ENCODE data around the gene CCR5AS.
"Not testable (repeated sequence)": the region's sequence is repeated elsewhere in the genome, so short reads cannot be mapped to it uniquely, and the experiment has no call there.

The CCR5AS gene

GRCh38 chr3:46397111-46397510 is 9.8 kb downstream of the CCR5AS start:
- no peaks in the 10 kb centered on the region for H3K4me1 ChIP-seq
- H3K36me3 ChIP-seq: no peaks in the 10 kb centered on the region
- intact Hi-C loops (cut with DNase I; ENCODE audit: low total_unique reads): no loop called here
- no peak overlapping the region for H3K4me3 ChIP-seq
- TF ChIP-seq POLR2A (IDR thresholded peaks at IDR 0.05) (no peak), CTCF (IDR thresholded peaks at IDR 0.05) (no peak)
- no peaks in the 10 kb centered on the region for H3K9me3 ChIP-seq
- no peak overlapping the region for H3K27ac ChIP-seq
- DNase-seq: no peak
- H3K27me3 ChIP-seq: no peaks in the 10 kb centered on the region

- Histone ChIP-seq H3K4me3 (no peak overlapping the region), H3K4me1 (no peaks in the 10 kb centered on the region), H3K27me3 (no peaks in the 10 kb centered on the region), H3K36me3 (no peaks in the 10 kb centered on the region), H3K27ac (no peak overlapping the region), H3K9me3 (no peaks in the 10 kb centered on the region)
- intact Hi-C loops (cut with DNase I; ENCODE audit: low total_unique reads): no loop called here
- TF ChIP-seq POLR2A (IDR thresholded peaks at IDR 0.05): no peak
- TF ChIP-seq CTCF (IDR thresholded peaks at IDR 0.05): no peak
- DNase-seq: no peak
Measured at GRCh38 chr3:46395766-46396530, 10.9 kb downstream of the CCR5AS start.

- DNase-seq: no peak
- Histone ChIP-seq H3K4me1 (no peaks in the 10 kb centered on the region), H3K27ac (no peak overlapping the region), H3K9me3 (no peaks in the 10 kb centered on the region), H3K4me3 (no peak overlapping the region), H3K27me3 (no peaks in the 10 kb centered on the region), H3K36me3 (no peaks in the 10 kb centered on the region)
- no peak for TF ChIP-seq POLR2A (IDR thresholded peaks at IDR 0.05)
- TF ChIP-seq CTCF (IDR thresholded peaks at IDR 0.05): no peak
- intact Hi-C loops (cut with DNase I; ENCODE audit: low total_unique reads): no loop called here
Measured at GRCh38 chr3:46395210-46395661, 11.6 kb downstream of the CCR5AS start.

- TF ChIP-seq POLR2A (IDR thresholded peaks at IDR 0.05) (no peak), CTCF (IDR thresholded peaks at IDR 0.05) (no peak)
- Histone ChIP-seq H3K36me3 (no peaks in the 10 kb centered on the region), H3K4me3 (no peak overlapping the region), H3K27ac (no peak overlapping the region), H3K27me3 (no peaks in the 10 kb centered on the region), H3K9me3 (no peaks in the 10 kb centered on the region), H3K4me1 (no peaks in the 10 kb centered on the region)
- no peak for DNase-seq
- intact Hi-C loops (cut with DNase I; ENCODE audit: low total_unique reads): no loop called here
Measured at GRCh38 chr3:46393554-46394434, 13.1 kb downstream of the CCR5AS start.

GRCh38 chr3:46393011-46393410 is 13.9 kb downstream of the CCR5AS start:
- no peak for DNase-seq
- intact Hi-C loops (cut with DNase I; ENCODE audit: low total_unique reads): no loop called here
- no peak for TF ChIP-seq POLR2A (IDR thresholded peaks at IDR 0.05)
- no peak for TF ChIP-seq CTCF (IDR thresholded peaks at IDR 0.05)

GRCh38 chr3:46391526-46391925 is 15.3 kb downstream of the CCR5AS start:
- H3K4me1 ChIP-seq; H3K27ac ChIP-seq; intact Hi-C loops (cut with DNase I; ENCODE audit: low total_unique reads); H3K9me3 ChIP-seq; H3K36me3 ChIP-seq; DNase-seq; H3K27me3 ChIP-seq; H3K4me3 ChIP-seq: not testable (repeated sequence)

More at GRCh38 chr3:46393011-46393410, 13.9 kb downstream of the CCR5AS start:
- Histone ChIP-seq H3K36me3 (no peaks in the 10 kb centered on the region), H3K4me3 (no peak overlapping the region), H3K4me1 (no peaks in the 10 kb centered on the region), H3K27me3 (no peaks in the 10 kb centered on the region), H3K9me3 (no peaks in the 10 kb centered on the region), H3K27ac (no peak overlapping the region)

Data from uterus (tissue), 3 donors.